ENCODE results near the gene SERPINB4. TPM values are rescaled to one million over a fixed set of nuclear protein-coding genes. Genes with fewer than 3 reads are reported as not detected.

Gene SERPINB4
- total and polyA plus RNA-seq, 2 of the 8 experiments (the other 6 are each of a cell fraction or from before 2014, with no cell fraction given), result 0.32 to 0.36 TPM

GRCh38 chr18:63637703-63638102 lies 6.4 kb downstream of the SERPINB4 start:
- Histone ChIP-seq H2BK5ac (ENCODE audit: low read depth, low read length) (no peak overlapping the region), H4K91ac (replicated peaks; ENCODE audit: insufficient read length, low read length) (no peak overlapping the region), H3K23me2 (ENCODE audit: low read depth, low read length) (no peaks in the 10 kb centered on the region), H2BK120ac (replicated peaks; ENCODE audit: low read depth, low read length) (no peak overlapping the region), H3K4me1 (replicated peaks in 1 of 4; ENCODE audit: control insufficient read depth in 3 of 4, insufficient read depth in 4 of 4, low read length in 3 of 4) (no peaks in the 10 kb centered on the region), H3K9me3 (ENCODE audit: insufficient read depth in 2 of 2, low read depth in 1 of 2, low read length in 1 of 2) (no peaks in the 10 kb centered on the region), H3K4ac (replicated peaks; ENCODE audit: insufficient read length, low read depth, low read length) (no peak overlapping the region), H3K27me3 (replicated peaks in 1 of 4; ENCODE audit: control insufficient read depth in 3 of 4, extremely low read depth in 1 of 4, insufficient read depth in 3 of 4, low read length in 3 of 4) (no peaks in the 10 kb centered on the region), H3K18ac (ENCODE audit: extremely low read depth, low read length) (no peak overlapping the region), H3K36me3 (ENCODE audit: control insufficient read depth in 2 of 4, insufficient read depth in 4 of 4, low read length in 3 of 4) (no peaks in the 10 kb centered on the region), H3K14ac (ENCODE audit: insufficient read length) (no peak overlapping the region), H4K20me1 (replicated peaks in 1 of 2; ENCODE audit: control insufficient read depth in 1 of 2, insufficient read depth in 2 of 2, low read length in 2 of 2) (no peaks in the 10 kb centered on the region), H2BK20ac (ENCODE audit: low read length) (no peak overlapping the region), H3K79me1 (ENCODE audit: low read depth, low read length) (no peaks in the 10 kb centered on the region), H3K9ac (replicated peaks in 1 of 4; ENCODE audit: extremely low read depth in 1 of 4, low read depth in 3 of 4, low read length in 3 of 4) (no peak overlapping the region), H3K4me2 (ENCODE audit: insufficient read depth in 1 of 2, low read depth in 2 of 2, low read length in 2 of 2) (no peak overlapping the region), H2BK15ac (ENCODE audit: low read length) (no peak overlapping the region), H2AFZ (ENCODE audit: low read length) (no peak overlapping the region), H3K27ac (ENCODE audit: low read depth, low read length) (no peak overlapping the region), H4K5ac (ENCODE audit: insufficient read length, low read depth, low read length) (no peak overlapping the region), H2BK12ac (ENCODE audit: low read depth, low read length) (no peak overlapping the region), H2AK5ac (ENCODE audit: low read depth, low read length) (no peak overlapping the region), H3K79me2 (ENCODE audit: control insufficient read depth in 1 of 2, insufficient read depth in 2 of 2, low read length in 2 of 2) (no peaks in the 10 kb centered on the region), H3K56ac (replicated peaks; ENCODE audit: insufficient read length, low read depth, low read length) (no peak overlapping the region), H3K23ac (ENCODE audit: insufficient read length) (no peak overlapping the region), H4K8ac (ENCODE audit: extremely low read depth, insufficient read depth, low read length) (no peak overlapping the region), H3K4me3 (ENCODE audit: extremely low read depth in 1 of 4, insufficient read depth in 2 of 4, low read depth in 3 of 4, low read length in 4 of 4) (no peak overlapping the region)
- DNase-seq (ENCODE audit: low read depth in 1 of 2, low spot score in 2 of 2) (no peak), FAIRE-seq (no peak)
- 94% methylated on average over 6 of the region's 6 CpGs; no CpG with 5 or more reads in 1 of the 2 experiments for WGBS, 2 experiments (ENCODE audit: extremely low coverage in 1 of 2, insufficient coverage in 1 of 2, insufficient read length in 1 of 2, insufficient replicate concordance in 2 of 2, low coverage in 1 of 2, low lambda C conversion rate in 2 of 2, missing lambda C conversion rate in 1 of 2)
- POLR2A ChIA-PET (ENCODE audit: partially characterized antibody), result no interaction called here
- CTCF ChIA-PET (ENCODE audit: partially characterized antibody), result no interaction called here
- TF ChIP-seq SIN3A (conservative IDR thresholded peaks at IDR 0.05 in 1 of 2, IDR thresholded peaks at IDR 0.05 in 1 of 2; ENCODE audit: low read depth in 1 of 2, low read length in 2 of 2), result no peak
- TF ChIP-seq SP2 (IDR thresholded peaks at IDR 0.05; ENCODE audit: low read length), result no peak
- no peak for TF ChIP-seq SRF (IDR thresholded peaks at IDR 0.05; ENCODE audit: low read depth, low read length)
- no peak for TF ChIP-seq CBX5 (IDR thresholded peaks at IDR 0.05; ENCODE audit: low read depth, low read length)
- no peak for TF ChIP-seq RBBP5 (IDR thresholded peaks at IDR 0.05; ENCODE audit: borderline replicate concordance, low read depth, low read length)
- no peak for TF ChIP-seq POU5F1 (IDR thresholded peaks at IDR 0.05; ENCODE audit: low read depth, low read length)
- no peak for TF ChIP-seq POLR2A (IDR thresholded peaks at IDR 0.05; ENCODE audit: control extremely low read depth in 1 of 2, low read depth in 2 of 2, low read length in 2 of 2)
- no peak for TF ChIP-seq MAFK (IDR thresholded peaks at IDR 0.05; ENCODE audit: low read depth, low read length)
- TF ChIP-seq TEAD4 (IDR thresholded peaks at IDR 0.05; ENCODE audit: low read depth, low read length), result no peak
- TF ChIP-seq CHD2 (IDR thresholded peaks at IDR 0.05; ENCODE audit: low read length), result no peak
- no peak for TF ChIP-seq POLR2AphosphoS5 (IDR thresholded peaks at IDR 0.05; ENCODE audit: low read depth, low read length)
- TF ChIP-seq CTCF (IDR thresholded peaks at IDR 0.05; ENCODE audit: control extremely low read depth in 1 of 3, insufficient read depth in 1 of 3, low read depth in 1 of 3, low read length in 3 of 3), result no peak
- no peak for TF ChIP-seq CTBP2 (IDR thresholded peaks at IDR 0.05; ENCODE audit: borderline replicate concordance, insufficient read depth, insufficient read length, low read length)
- no peak for TF ChIP-seq SIRT6 (IDR thresholded peaks at IDR 0.05; ENCODE audit: low read length)

Data from H1 (cell line).